Endodermal cell (in vitro differentiated cells): ENCODE measurements around the gene IL36G. TPM values are rescaled to one million over a fixed set of nuclear protein-coding genes. Genes with fewer than 3 reads are reported as not detected.

Experiments used
- DNase-seq: peaks from one replicate; pipeline ENCODE4 v3.0.0-alpha.2; 2017
- H3K27ac ChIP-seq: 2 replicates; pipeline ENCODE4 v1.5.1; 2013; ENCODE audit warnings: mild to moderate bottlenecking, low read depth, low read length, moderate library complexity
- H3K27me3 ChIP-seq: 2 replicates; pipeline ENCODE4 v1.6.1; 2013; ENCODE audit warnings: mild to moderate bottlenecking, low read length, moderate library complexity; ENCODE audit not compliant: insufficient read depth, control insufficient read depth, poor library complexity, severe bottlenecking
- H3K36me3 ChIP-seq: 2 replicates; pipeline ENCODE4 v1.7.0; 2013; ENCODE audit warnings: mild to moderate bottlenecking, low read length, moderate library complexity; ENCODE audit not compliant: control insufficient read depth, insufficient read depth
- H3K4me1 ChIP-seq: one replicate; pipeline ENCODE4 v1.7.0; 2013; ENCODE audit warnings: low read length; ENCODE audit not compliant: control insufficient read depth, insufficient read depth
- H3K4me3 ChIP-seq: 2 replicates; pipeline ENCODE4 v1.5.1; 2013; ENCODE audit warnings: mild to moderate bottlenecking, low read length, moderate library complexity
- H3K9ac ChIP-seq: 2 replicates; pipeline ENCODE4 v1.6.1; 2013; ENCODE audit warnings: mild to moderate bottlenecking, low read length, moderate library complexity; ENCODE audit not compliant: poor library complexity, severe bottlenecking; ENCODE audit errors: extremely low read depth
- H3K9me3 ChIP-seq: 2 replicates; pipeline ENCODE4 v1.6.1; 2013; ENCODE audit warnings: mild to moderate bottlenecking, low read length, moderate library complexity; ENCODE audit not compliant: control insufficient read depth
- H3K27ac Mint-ChIP-seq: 2 replicates; pipeline ENCODE4 v1.8.0; 2020; ENCODE audit warnings: mixed read lengths
- H3K27me3 Mint-ChIP-seq: 2 replicates; pipeline ENCODE4 v1.8.0; 2021; ENCODE audit warnings: mild to moderate bottlenecking, mixed read lengths; ENCODE audit not compliant: insufficient read depth
- H3K36me3 Mint-ChIP-seq: 2 replicates; pipeline ENCODE4 v1.8.0; 2020; ENCODE audit warnings: low read depth, mixed read lengths
- H3K4me1 Mint-ChIP-seq: 2 replicates; pipeline ENCODE4 v1.8.0; 2020; ENCODE audit warnings: mixed read lengths
- H3K4me3 Mint-ChIP-seq: 2 replicates; pipeline ENCODE4 v1.8.0; 2020; ENCODE audit warnings: mild to moderate bottlenecking, moderate library complexity, mixed read lengths
- H3K9me3 Mint-ChIP-seq: 2 replicates; pipeline ENCODE4 v1.8.0; 2020; ENCODE audit warnings: mild to moderate bottlenecking, mixed read lengths
- CTCF ChIP-seq: fragments of 200-600 bp; sonication (generic); conservative IDR thresholded peaks from 2 replicates; pipeline ENCODE4 v1.5.0; 2021; ENCODE audit warnings: antibody characterized with exemption, mild to moderate bottlenecking
- WGBS, 2 experiments: methylation state at CpG; one replicate each; pipeline versions ENCODE4 v1.1.5 to v1.1.7; 2013; ENCODE audit warnings: missing lambda C conversion rate in 2 of 2, mixed read lengths in 1 of 2; ENCODE audit not compliant: insufficient coverage in 1 of 2, insufficient read length in 1 of 2; 5-methylcytosine and 5-hydroxymethylcytosine counted together
- total RNA-seq, 2 donors: library from RNA; stranded (reverse); fragmentation: NEBNext Ultra II Directional in 1 of 2; extraction: Animal tissue kit (Norgen Biotek cat#: 25700) in 1 of 2; gene quantifications; 2 replicates in 1 of 2; 3 replicates in 1 of 2; pipeline ENCODE4 v1.2.1, GENCODE V29; 2021

IL36G gene
- total RNA-seq, 2 donors from 2014 or later, result not detected

GRCh38 chr2:113032737-113033136 lies 54.9 kb downstream of the IL36G start:
- WGBS, 2 experiments, result 93 to 100% methylated on average over 1 of the region's 1 CpG
- TF ChIP-seq CTCF, result no peak
- H3K9me3 Mint-ChIP-seq, result no peaks in the 10 kb centered on the region

GRCh38 chr2:113034016-113034415 lies 56.2 kb downstream of the IL36G start:
- Mint-ChIP-seq H3K36me3 (no peaks in the 10 kb centered on the region), H3K4me1 (no peaks in the 10 kb centered on the region), H3K4me3 (no peak overlapping the region), H3K27me3 (peaks cover 25% of the 10 kb centered on the region), H3K9me3 (no peaks in the 10 kb centered on the region), H3K27ac (no peak overlapping the region)
- Histone ChIP-seq H3K27ac (no peak overlapping the region), H3K36me3 (no peaks in the 10 kb centered on the region), H3K9ac (no peak overlapping the region), H3K27me3 (peaks cover 37% of the 10 kb centered on the region), H3K4me3 (no peak overlapping the region), H3K4me1 (no peaks in the 10 kb centered on the region), H3K9me3 (no peaks in the 10 kb centered on the region)
- no peak for DNase-seq
- TF ChIP-seq CTCF, result no peak
- WGBS, 2 experiments, result 78 to 86% methylated on average over 3 of the region's 3 CpGs

More at GRCh38 chr2:113032737-113033136, 54.9 kb downstream of the IL36G start:
- Mint-ChIP-seq H3K27ac (no peak overlapping the region), H3K36me3 (no peaks in the 10 kb centered on the region), H3K4me3 (no peak overlapping the region), H3K4me1 (no peaks in the 10 kb centered on the region), H3K27me3 (peaks cover 36% of the 10 kb centered on the region)
- no peak overlapping the region for H3K27ac ChIP-seq
- H3K4me3 ChIP-seq, result no peak overlapping the region
- H3K9me3 ChIP-seq, result no peaks in the 10 kb centered on the region
- no peaks in the 10 kb centered on the region for H3K4me1 ChIP-seq
- no peak overlapping the region for H3K9ac ChIP-seq
- H3K36me3 ChIP-seq, result no peaks in the 10 kb centered on the region
- H3K27me3 ChIP-seq, result peaks cover 50% of the 10 kb centered on the region
- no peak for DNase-seq

Other genes with a start within 250 kb of the IL36G start
- 10 to 100 TPM; 20.1 to 30.3 TPM for gene CKAP2L, start 213.4 kb upstream of the IL36G start, total RNA-seq
- 1 to 10 TPM in 1 of 2 donors, under 1 TPM in 1; 0.73 to 1.0 TPM for gene IL1A, start 193.5 kb upstream of the IL36G start, total RNA-seq
- gene IL1B, start 141.2 kb upstream of the IL36G start, total RNA-seq, result not detected
- not detected for gene IL37, start 66.8 kb upstream of the IL36G start, total RNA-seq
- not detected for gene IL36A, start 27.5 kb downstream of the IL36G start, total RNA-seq
- not detected for gene IL36B, start 74.9 kb downstream of the IL36G start, total RNA-seq
- not detected for gene IL36RN, start 81.2 kb downstream of the IL36G start, total RNA-seq
- gene IL1F10, start 90.0 kb downstream of the IL36G start, total RNA-seq, result not detected
- gene IL1RN, start 149.6 kb downstream of the IL36G start, total RNA-seq, result not detected
- 10 to 100 TPM in 1 of 2 donors, 1 to 10 TPM in 1; 5.2 to 13.3 TPM for gene PSD4, start 196.0 kb downstream of the IL36G start, total RNA-seq